HG03135 (cell line): ENCODE results near the gene LRRK1.

Experiments
- ATAC-seq: cut with Tn5 transposase; IDR thresholded peaks from one replicate; pipeline ENCODE4 v1.9.1; 2021; ENCODE audit warnings: mild to moderate bottlenecking, moderate library complexity; ENCODE audit not compliant: unreplicated experiment

The LRRK1 gene

DNA sequence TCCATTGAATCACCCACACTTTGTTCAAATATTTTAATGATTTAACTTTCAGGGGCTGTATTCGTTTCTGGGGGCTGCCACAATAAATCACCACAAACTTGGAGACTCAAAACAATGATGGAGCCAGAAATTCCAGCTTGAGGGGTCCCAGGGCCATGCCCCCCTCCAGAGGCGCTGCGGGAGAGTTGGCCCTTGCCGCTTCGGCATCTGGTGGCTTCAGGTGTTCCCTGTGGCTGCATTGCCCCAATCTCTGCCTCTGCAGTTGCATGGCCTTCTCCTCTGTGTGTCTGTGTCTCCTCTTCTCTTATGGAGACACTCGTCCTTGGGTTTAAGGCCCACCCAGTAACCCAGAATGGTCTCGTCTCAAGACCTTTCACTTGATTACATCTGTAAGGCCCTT is 187.9 kb downstream of the LRRK1 start:
- ATAC-seq = no peak

DNA sequence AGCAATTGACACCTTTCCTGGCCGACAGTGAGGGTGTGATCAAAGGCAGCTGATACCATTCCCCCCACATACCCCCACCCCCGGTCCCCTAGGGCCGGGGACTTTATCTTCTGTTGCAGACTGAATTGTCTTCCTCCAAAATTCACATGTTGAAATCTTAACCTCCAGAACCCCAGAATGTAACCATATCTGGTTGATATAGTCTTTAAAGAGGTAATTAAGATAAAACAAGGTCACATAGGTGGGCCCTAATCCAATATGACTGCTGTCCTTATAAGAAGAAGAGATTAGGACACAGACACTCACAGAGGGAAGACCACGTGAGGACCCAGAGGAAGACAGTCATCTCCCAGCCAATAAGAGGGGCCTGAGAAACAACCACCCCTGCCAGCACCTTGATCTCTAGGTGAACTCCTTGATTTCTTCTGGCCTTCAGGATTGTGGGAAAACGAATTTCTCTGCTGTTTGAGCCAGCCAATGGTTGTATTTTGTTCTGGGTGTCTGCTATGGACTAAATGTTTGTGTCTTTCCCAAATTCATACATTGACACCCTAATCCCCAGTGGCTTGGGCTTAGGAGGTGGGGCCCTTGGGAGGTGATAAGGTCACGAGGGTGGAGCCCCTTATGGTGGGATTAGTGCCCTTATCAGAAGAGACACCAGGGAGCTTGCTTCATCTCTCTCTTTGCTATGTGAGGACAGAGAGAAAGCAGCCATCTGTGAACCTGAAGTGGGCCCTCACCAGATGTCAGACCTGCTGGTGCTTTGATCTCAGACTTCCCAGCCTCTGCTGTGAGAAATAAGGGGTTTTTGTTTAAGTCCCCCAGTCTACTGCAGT is 188.7 kb downstream of the LRRK1 start:
- no peak for ATAC-seq

DNA sequence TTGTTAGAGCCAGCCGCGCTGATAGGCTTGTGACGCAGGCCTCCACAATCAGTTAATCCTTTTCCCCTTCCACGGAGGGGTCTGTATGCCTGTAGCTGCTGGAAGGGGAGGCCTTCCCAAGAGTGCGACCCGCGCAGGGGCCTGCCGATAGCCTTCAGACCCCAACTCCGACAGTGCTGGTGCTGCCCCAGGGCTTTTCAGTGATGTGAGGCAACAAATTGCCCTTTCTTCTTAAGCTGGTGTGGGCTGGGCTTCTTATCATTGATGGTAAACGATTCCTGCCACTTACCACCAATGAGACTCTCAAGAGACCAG is 189.3 kb downstream of the LRRK1 start:
- no peak for ATAC-seq

DNA sequence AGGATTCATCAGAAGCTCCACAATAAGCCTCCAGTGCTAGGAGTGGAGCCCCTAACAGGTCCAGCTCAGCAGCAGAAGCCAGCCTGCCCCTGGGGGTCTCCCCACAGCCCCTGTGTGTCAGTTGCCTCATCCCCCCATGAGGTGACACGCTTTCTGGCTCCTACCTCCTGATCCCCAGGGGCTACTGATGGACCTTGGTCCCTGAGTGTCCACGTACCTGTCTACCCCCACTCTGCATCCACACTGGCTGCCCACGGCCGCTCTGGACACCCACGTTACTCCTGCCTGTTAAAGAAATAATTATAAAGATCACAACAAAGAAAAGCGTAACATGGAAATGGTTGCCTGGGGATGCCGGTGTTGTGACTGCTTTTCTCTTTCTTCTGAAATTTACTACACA is 189.6 kb downstream of the LRRK1 start:
- no peak for ATAC-seq

DNA sequence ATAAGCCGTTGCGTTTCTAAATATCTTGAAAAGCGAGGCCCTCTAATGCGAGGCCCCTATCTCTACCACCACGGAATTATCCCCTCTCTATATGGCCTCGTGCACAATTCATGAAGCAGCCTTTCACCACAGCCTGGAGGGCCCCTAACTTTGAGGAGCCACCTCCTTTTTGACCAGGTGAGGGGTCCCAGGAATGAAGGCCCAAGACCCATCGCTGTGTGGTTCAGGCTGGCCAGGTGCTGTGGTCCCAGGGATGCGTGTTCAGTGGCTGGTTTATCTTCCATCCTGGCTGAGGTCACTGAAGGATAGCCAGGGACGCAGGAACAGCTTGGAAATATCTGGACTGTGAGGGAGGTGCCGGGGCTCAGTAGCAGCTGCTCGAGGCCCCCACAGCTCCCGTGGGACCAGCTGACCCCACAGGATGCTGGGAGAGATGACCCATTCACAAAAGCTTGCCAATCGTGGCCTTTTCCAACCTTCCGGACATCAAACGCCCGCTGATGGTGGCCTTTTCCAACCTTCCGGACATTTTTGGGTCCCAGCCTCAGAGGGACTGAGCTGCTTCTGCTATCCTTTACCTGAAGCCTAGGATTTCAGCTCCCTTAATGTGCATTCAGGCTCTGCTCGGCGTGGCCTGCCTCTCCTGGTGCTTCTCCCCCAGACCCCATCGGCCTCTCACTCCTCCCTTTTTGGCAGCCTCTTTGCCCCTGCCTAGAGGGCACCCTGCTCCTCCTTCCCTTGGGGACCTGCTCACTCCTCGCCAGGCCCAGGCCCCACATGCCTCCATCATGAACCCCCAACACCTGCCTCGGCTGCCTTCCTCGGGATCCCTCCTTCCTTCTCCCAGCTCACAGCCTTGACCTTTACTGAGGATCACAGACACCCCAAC is 191.8 kb downstream of the LRRK1 start:
- no peak for ATAC-seq

DNA sequence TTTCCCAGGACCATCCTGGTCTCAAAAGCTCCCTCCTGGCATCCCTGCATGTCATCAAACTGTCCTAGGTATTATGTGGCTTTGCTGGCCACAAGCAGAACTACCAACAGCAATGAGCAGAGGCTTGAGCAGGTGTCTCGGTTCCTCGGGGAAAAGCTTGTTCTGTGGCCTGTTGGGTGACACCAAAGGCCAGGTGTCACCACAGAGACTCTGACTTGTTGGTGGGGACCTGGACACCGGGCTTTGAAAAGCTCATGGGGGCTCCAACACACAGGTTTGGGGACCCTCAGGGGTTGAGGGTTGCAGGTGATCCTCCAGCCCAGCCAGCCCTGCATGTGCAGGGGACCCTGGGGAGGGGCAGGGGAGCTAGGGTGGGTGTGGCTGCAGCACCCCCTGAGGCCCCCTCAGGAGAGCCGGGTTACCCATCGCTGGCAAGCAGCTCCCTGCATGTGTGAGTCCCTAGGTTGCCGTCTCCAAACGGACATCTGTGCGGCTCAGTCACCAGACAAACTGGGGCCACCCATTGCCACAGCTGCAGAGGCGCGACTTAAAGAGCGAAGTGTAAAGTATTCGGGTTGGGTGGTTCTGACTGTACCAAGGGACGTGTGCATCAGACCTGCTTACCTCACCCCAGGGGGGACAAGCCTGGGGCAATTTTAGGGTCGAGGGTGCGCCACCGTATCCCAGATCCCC is 192.6 kb downstream of the LRRK1 start:
- no peak for ATAC-seq

DNA sequence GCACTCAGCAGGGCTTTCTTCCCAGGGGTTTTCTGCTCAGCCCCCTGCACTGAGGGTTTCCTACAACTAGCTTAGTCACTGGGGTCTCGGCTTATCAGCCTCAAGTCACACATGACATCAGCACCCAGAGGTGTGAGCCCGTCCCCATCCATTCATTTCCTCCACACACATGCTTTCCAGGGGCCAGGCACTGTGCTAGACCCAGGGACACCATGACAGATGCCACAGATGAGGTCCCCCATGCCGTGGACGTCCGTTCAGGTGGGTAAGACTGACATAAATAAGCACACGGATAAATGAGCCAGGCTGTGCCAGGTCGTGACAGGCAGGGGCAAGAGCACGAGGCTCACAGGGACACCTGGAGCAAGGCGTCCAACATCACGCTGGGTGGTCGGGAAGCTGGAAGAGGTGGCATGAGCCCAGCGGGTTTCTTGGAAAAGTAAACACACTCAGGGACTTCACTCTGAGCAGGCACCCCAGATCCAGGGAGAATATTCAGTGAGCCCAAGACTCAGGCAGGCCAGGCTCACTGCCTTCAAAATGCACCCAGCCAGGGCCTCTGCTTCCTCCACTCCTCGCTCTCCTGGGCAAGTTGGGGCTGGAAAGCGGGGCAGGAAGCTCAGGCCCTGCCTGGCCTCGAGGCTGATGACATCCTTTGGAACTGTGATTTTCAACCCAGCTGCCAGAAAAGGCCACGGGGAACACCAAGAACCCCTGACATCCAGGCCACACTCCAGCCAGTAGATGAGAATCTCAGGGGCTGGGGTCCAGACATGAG is 193.4 kb downstream of the LRRK1 start:
- ATAC-seq = no peak

DNA sequence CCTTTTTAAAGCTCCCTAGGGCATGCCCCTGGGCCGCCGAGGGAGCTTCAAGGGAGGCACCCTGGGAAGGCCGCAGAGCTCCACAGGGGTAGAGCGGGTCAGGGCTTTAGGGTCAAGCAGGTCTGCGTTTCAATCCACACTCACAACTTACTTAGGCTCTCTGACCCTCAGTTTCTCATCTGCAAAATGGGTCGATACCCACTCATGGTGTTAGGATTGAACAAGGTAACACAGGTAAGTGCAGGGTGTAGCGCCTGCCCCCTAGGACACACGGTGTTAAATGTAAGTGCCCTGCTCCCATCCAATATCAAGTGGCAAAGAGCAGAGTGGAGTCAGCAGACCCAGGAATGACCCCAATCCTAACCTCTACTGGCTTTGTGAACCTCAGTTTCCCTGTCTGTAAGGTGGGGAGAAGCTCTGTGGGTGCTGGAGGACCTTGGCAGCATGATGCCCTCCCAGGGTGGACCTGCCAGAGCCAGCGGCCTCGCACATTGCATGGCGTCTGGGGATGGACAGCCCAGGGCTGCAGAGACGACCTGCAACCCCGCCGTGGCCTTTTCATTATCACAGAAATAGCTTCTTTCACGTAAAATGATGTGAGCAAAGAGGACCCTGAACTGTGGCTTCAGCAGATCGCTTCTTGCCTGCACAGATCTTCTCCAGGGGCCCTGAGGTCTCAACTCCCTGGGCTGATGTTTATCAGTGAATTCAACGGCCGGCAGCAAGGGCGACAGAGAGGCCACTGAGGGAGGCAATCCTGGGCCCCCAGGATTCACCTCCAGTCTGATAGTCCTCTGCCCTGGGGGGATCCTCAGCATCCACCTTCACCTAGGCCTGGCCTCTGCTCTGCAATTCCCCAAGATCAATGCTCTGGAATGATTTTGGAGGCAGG is 194.2 kb downstream of the LRRK1 start:
- no peak for ATAC-seq

DNA sequence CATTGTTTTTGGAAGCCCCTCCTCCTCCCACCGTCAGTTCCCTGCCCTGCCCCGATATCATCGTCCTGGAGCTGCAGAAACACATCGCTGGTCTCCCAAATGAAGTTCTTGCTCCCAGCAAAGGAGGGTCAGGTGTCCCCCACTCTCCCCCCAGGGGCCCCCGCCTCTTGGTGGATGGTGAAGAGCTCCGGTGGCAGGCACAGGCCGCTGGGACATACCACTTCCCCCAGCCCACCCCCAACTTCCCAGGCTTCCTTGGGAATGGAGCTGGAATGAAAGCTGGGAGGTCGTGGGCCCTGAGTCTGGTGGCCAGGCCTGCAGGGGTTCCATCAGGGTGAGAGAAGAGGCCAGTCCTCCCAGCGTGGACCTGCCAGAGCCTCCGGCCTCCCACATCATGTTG is 195.0 kb downstream of the LRRK1 start:
- ATAC-seq = no peak

DNA sequence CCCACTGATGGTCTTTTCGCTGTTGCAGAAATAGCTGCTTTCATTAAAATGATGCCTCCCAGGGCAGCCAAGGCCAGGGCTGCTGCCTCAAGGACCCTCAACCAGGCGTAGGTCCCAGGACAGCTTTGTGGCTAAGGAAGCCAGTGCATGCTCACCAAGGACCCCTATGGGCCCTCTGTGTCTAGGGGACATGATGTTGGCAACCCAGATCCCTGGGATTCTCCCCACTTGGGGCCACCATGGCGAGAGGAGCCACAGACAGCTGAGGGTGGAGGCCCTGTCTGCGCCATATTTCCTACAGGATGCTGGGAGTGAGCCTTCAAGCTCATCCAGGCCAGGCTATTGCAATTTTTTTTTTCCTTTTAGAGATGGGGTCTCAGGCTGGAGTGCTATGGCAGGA is 195.5 kb downstream of the LRRK1 start:
- no peak for ATAC-seq

DNA sequence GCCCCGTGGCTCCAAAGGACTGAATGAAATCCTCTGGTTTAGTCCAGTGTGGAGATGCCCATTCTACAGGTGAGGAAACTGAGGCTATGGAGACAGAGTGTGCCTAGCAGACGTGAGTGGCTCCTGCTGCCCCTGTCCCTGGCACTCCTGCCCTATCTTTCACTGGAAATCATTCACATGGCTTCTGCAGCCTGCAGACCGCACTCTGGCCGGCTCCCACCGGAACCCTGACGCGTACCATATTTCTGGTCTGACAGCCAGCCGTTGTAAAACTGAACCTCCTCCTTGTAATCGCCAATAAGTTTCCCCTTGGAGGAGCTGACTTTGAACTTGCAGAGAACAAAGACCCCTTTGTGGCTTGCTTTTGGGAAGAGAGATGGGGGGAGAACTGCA is 196.2 kb downstream of the LRRK1 start:
- no peak for ATAC-seq

DNA sequence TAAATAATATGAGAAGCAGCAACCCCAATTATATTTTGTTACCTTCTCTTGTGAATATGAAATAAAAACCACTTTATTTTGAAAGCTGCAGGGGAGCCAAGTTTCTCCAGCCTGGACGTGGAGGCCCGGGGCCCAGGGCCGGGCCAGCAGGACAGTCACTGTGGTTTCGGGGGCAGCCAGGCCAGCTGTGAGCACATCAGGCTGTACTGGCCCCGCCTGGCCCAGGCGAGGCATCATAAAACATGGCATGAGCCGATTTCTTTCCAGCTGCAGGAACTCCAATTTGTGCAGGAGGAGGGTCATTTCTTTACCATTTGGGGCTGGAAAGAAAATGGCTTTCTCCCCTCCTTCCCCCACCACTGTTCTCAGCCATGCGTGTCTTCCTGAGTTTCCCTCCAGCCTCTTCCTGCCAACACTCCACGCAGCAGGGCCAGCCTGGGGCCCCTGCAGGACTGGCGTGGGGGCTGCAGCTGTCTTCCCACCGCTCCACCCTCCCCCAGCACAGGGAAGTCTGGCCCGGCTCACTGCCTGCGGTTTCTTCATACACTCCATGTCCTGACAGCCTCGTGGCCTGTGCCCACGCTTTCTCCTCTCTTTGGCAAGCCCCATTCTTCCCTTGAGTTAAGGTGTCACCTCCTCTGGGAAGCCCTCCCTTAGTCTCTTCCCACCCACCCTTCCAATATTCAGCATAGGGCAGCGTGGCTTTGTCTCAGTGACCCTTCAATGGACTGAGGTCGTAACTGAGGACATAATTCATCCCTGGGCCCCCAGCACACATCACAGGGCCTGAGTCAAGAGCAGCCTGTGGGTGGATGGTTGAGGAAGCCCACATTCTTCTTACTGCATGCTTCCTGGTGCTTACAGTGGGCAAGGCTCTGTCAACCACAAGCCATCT is 196.9 kb downstream of the LRRK1 start:
- ATAC-seq = no peak

DNA sequence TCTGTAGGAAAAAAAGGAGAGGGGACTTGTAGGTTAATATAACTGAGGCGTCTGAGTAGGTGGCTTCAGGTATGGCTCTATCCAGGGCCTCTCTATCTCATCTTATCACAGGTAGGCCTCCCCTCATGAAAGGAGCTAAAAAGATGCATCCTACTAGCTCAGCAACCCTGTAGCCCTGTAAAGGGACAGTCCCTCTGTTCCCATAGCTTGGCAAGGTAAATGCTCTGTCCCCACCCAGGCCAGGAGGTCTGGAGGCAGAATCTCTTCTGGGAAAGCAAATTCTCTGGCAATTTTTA is 197.5 kb downstream of the LRRK1 start:
- no peak for ATAC-seq

DNA sequence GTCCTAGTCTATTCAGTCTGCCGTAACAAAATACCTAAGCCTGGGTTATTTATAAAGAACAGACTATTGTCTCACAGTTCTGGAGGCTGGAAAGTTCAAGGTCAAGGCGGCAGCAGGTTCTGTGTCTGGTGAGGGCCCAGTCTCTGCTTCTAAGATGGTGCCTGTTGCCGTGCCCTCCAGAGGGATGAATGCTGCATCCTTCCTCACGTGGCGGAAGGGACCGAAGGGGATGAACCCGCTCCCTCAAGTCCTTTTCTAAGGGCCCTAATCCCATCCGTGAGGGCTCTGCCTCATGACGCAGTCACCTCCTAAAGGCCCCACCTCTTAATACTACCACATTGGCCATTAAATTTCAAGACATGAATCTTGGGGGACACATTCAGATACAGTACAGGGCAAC is 199.0 kb downstream of the LRRK1 start:
- no peak for ATAC-seq

DNA sequence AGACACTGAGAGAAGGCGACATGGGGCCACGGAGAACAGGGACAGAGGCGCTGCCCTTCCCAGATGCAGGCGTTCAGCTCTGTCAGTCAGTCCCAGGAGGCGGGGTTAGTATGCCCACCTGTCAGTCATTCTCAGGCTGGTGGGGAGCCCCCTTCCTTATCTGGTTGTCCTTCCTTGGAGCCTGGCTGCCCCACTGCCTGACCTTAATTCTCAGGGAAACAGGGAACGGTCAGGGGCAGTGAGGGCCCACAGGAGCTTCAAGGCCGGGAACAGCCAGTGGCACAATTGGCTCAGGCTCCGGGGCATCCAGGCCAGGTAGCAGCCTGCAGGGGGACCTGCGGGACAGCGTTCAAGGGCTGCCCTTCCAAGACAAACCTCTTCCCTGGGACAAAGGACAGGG is 199.5 kb downstream of the LRRK1 start:
- ATAC-seq = no peak

DNA sequence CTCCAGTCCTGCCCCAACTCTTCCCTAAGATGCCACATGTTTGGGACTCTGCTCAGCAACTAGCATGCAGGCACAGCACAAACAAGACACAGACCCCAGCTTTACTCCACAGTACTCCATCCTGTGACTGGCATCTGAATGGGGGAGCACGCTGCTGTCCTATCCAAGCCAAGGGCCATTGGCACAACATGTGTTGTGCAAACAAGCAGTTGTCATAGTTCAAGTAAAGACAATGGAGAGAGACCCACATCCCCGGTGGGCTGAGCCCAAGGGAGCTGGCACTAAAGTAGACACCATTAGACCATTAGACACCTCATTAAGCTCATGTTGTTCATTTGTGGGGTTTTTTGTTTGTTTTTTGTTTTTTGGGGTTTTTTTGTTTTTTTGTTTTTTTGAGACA is 200.0 kb downstream of the LRRK1 start:
- ATAC-seq = no peak
